Effector CD8-positive, alpha-beta T cell (primary cell): ENCODE data around the gene MAP2K4.

Experiments
- DNase-seq: peaks from one replicate; lab custom pipeline; 2025; lab: John Stamatoyannopoulos, UW

The MAP2K4 gene

DNA sequence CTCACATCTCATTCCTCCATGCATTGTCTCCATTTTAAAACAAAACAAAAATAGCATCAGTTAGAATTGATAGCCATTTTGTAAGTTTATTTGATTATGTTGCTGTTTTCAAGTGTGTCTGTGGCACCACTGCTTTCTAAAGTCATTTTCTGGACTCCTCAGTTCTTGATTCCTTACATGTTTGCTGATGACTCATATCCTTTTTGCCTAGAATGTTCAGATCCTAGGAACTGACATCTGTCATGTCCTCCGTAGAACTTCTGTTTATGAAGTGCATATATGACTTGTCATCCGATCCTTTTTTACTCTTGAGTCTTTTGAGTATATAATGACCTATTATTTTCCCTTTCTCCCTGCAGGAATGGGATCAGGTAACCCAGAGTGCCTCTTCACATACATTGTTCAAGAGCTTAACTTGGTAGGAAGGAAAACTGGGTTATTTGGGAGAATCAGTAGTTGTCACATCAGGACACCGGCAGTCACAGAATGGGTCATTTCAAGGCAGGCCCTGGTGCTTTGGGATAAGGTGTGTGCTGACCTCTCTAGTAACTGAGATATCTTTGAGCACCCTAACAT is 69.2 kb downstream of the MAP2K4 start:
- no peak for DNase-seq

DNA sequence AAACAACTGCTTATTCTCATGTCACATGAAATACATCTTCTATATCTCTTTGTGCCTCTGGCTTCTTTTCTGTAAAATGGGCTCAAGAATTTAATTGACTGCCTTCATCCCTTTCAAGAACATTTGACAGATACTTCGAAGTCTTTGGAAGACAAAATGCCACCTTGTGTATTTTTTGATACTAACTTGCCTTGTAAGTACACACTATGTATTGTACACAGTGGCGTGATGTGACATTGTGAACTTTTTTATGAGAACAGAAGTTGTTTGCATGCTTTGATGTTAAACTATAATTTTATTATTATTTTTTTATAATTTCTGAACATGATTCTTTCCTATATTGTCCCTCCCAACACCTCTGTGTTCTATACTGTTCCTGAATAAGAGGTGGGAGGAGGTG is 73.7 kb downstream of the MAP2K4 start:
- no peak for DNase-seq

DNA sequence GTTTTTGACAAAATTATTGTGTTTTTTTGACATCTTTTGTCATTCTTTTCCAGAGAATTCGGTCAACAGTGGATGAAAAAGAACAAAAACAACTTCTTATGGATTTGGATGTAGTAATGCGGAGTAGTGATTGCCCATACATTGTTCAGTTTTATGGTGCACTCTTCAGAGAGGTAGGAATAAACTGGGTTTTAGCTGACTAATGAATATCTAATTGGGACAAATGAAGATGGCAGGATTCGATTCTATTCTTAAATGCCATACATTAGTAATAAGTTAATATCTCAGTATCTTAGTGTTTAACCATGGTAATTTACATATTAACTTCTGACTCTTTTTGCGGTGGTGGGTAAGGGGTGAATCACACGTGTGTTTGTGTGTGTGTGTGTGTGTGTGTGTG is 74.8 kb downstream of the MAP2K4 start:
- DNase-seq, result no peak

DNA sequence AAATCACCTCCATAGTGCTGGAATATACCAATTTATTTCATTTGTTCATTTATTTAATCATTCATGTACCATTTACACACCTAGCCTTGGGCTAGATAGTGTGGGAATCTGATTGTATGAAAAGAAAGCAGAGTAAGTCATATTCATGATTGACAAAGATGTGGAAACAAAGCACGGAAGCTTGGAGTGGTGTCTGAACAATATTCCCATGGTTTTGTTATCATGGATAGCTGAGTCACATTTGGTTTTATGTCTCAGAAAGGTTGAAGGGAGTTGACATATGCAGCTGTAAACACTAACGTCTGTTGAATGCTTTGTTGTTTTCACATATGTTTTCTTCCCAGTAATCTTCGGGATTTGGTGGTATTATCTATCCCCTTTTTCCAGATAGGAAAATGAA is 76.6 kb downstream of the MAP2K4 start:
- no peak for DNase-seq

DNA sequence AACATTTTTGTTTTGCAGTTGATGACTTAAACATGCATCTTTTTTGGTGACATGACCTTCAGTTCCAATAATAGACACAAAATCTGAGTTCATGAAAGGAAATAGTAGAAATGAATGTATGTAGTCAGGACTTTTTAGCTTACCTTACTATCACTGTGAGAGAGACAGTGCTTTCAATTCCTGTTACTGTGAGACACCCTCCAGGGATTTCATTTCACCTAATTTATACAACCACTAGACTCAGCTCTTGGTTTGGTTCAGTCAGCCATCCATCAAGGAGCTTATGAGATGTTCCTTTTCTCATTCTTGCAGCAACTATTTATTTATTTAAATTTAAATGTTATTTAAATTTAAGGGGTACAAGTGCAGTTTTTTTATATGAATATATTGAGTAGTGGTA is 77.9 kb downstream of the MAP2K4 start:
- DNase-seq, result no peak

DNA sequence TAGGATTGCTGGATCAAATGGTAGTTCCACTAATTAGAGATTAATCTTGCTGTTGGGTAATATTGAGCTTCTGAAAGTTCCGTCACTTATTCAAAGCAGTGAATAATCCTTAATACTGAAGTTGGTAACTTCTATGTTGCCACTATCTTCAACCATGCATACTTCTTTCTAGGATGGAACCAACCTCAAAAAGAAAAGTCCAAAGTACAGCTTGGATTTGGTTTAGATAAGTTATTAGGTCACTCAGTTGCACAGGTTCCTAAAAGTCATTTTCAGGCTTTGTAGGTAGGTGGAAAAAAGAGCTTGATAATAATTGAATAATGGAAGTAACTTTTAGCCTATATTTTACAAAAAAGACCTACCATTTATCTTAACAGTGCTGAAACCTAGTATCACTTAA is 78.7 kb downstream of the MAP2K4 start:
- no peak for DNase-seq

DNA sequence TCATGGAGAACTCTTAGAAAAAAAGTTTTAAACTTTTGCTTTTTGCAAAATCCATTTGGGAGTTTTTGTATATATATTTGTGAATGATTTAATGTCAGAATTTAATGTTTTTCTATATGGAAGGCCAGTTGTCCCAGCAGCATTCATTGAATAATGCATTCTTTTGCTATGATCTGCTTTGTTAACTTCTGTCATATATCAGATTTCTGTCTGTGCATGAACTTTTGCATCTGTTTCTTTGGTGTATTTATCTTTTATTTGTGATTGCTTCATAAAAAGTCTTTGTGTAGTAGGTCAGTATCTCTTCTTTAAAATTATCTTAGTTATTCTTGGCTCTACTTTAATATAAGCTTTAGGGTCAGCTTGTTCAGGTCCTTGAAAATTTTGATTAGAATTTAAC is 84.2 kb downstream of the MAP2K4 start:
- no peak for DNase-seq

DNA sequence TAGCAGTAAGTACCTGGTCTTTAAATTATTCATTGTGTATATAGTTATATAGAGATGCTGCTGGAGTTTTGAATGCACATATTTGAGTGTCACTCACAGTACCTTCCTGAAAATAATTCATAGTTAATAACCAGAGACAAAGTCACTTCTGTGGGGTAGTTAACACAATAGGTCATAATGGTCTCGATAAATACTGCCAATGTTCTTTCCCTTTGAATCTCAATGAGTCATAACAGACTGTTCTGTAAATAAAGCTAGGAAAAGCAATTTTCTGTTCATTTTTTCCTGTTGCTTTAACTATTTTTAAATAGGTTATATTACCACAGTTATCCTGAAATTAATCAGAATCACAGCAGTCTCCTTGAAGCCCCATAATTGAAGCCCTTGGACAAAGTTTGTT is 87.2 kb downstream of the MAP2K4 start:
- DNase-seq, result no peak

DNA sequence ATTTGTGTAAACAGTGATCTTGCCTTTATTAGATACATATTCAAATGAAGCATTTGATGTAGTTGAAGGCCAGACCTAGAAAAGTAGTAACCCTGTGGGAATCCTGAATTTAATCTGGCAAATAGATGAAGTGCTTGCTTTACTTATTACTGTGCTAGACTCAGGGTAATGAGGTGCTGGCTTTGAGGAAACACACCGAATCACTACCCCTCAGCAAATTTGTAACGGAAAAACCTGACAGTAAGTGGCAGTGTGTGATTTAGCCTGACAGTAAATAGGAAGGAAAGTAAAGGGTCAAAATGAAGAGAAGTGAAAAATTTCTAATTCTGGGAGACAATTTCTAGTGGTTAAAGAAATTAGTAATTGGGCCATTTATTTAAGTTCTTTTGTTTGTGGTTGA is 90.2 kb downstream of the MAP2K4 start:
- DNase-seq, result no peak

DNA sequence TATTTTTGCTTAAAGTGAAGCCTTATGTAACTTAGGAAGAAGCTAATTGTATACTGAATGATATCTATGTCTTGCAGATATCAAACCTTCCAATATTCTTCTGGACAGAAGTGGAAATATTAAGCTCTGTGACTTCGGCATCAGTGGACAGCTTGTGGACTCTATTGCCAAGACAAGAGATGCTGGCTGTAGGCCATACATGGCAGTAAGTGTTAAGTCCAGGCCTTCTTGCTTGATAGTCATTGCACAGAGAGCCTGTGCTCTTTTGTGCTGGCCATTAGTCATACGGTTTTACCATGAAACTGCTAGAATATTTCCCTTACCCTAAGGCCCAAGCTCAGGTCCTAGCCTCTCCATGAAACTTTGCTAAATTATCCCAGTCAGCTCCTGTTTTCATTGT is 92.5 kb downstream of the MAP2K4 start:
- DNase-seq, result no peak

DNA sequence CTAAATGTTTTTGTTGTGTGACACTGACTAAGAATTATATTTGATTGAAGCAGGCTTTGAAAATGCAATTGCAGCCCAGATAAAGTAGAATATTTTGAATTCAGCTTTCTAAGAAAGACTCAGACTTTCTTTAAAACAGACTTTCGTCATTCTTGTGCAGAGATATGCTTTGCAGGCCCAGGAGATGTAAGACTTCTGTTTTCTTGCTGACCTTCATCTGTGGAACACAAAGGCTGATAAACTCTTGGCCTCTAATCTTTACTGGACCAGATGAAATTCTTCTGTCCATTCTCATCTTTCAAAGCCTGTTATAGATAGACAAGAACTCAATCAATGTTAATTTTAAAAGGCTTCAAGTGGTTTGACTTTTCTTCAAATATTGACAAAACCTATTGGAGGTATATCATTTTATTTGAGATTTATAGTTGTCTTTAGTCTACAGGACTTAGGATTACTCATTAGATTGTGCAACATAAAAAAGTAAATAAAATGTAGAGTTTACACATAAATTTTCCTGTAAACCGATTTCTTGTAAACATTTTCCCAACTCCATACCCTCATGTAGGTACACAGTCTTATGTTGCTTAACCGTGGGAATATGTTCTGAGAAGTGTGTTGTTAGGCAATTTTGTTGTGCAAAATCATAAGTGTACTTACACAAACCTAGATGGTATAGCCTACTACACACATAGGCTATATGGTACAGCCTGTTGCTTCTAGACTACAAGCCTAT is 94.2 kb downstream of the MAP2K4 start:
- DNase-seq, result no peak

DNA sequence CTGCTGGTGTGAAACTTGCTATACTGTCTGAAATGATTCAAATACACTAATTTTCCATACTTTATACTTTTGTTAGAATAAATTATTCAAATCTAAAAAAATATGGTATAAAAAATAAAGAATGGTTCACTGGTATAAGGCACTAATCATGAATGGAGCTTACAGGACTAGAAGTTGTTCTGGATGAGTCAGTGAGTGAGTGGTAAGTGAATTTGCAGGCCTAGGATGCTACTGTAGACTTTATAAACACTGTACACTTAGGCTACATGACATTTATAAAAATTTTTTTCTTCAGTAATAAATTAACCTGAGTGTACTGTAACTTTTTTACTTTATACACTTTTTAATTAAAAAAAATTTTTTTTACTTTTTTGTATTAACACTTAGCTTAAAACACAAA is 95.5 kb downstream of the MAP2K4 start:
- no peak for DNase-seq

DNA sequence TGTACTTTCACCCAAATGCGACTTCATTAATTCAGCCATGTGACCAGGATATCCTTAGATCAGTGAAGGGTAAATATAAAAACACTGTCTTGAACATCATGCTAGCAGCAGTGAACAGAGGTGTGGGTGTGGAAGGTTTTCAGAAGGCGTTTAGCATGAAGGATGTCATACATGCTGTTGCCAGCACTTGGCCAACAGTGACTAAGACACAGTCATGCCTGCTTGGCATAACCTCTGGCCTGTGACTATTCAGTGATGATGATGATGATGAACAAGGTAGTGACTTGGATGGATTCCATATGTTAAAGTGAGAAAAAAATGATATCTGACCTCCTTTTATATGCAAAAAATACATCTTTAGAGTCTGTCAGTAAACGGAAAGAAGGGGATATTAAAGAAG is 97.9 kb downstream of the MAP2K4 start:
- DNase-seq, result no peak

DNA sequence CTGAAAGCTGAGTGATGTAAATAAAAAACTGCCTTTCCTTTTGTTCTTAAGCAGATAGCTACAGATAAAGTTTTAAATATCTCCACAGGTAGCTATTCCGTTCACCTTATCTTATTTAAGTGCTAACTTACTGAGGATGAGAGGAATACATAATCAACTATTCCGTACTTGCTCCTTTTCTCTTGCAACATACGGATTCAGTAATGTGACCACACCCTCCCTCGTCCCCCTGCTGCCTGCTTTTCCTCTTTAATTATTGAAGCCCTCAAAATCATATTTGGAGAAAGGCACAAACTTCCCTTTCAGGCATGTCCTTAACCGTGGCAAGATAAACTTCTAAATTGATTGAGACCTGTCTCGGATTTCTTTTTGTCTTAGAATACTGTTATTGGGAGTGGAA is 101.4 kb downstream of the MAP2K4 start:
- no peak for DNase-seq

DNA sequence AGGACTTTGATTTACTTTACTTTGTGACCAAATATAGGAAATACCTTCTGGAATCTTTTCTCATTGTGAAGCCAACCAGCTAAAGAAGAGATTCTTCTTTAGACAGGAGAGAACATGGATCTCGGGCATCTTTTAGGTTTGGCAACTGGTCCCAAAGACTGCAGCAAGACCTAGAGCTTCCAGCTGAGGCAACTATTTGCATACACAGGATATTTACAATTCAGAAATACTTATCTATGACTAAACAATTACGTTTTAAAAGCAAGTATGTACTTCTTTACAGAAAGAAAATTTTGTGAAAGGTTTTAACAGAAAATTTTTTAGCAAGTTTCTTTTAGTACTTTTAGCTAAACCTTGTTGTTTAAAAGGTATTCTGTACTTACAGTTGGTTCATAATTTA is 106.5 kb downstream of the MAP2K4 start:
- DNase-seq, result no peak

DNA sequence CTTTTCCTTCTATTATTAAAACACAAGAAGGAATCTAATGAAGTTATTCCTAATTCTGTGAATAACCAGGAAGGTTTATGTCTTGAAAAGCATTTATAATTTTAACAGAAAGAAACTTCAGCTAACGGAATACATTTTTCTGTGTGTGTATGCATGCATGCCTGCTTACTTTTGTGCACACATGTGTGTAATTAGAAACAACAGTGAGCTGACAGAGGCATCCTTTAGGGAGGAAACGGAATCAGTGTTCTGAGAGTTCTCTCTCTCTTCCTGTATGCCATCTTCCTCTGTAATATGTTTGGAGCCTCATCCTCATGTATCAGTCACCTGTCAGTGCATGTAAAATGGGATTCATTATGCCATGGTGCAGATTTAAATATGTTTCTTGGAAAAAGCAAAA is 107.0 kb downstream of the MAP2K4 start:
- no peak for DNase-seq

DNA sequence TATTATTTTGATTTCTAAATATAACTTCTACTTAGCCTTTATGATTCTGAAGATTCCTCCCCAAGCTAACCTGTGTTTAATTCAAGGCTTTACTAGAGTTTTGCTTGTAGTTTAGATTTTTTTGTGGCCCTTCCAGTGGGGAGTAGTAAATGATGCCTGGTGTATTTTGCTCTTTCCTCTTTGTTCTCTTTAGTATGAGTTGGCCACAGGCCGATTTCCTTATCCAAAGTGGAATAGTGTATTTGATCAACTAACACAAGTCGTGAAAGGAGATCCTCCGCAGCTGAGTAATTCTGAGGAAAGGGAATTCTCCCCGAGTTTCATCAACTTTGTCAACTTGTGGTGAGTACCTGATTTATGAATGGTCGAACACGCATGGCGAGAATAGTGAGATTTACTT is 108.3 kb downstream of the MAP2K4 start:
- DNase-seq, result no peak

DNA sequence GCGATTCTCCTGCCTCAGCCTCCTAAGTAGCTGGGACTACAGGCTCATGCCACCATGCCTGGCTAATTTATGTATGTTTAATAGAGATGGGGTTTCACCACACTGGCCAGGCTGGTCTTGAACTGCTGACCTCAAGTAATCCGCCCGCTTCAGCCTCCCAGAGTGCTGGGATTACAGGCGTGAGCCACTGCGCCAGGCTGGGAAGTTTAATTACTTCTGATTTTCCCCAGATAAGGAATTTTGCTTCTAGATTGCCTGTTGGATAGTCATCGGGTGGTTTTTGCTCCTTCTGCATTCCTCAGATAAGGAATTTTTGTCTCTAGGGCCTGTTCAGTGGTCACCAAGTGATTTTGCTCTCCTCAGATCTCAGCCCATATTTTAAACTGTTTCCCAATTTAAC is 112.5 kb downstream of the MAP2K4 start:
- no peak for DNase-seq

DNA sequence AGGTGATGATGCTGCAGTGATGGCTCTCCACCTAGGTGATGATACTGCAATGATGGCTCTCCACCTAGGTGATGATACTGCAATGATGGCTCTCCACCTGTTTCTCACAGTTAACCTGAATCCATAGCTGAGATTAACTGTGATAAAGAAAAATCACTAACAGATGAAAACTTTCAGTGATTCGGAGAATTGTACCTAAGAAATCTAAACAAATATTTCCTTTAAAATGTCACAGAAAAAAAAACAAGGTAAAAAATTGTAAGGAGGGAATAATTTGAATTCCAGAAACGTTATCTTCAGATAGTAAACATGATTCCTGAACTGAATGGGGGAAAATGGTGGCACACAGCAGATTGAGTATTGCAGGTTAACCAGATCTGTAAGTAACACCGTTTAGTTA is 113.4 kb downstream of the MAP2K4 start:
- DNase-seq, result no peak

DNA sequence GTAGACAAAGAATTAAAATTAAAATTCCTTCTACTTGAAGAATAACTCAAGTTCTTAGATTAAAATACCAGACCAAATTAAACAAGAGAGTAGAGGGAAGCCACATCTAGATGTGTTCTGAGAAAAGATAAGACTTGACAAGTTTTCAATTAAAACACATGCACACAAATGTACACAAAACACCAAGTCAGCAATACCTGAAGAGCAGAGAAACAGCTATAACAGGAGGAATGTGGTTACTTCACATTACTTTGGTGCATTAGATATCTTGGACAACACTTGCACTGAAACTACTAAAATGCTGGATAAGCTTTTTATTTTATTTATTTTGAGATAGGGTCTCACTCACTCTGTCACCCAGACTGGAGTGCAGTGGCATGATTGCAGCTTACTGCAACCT is 113.9 kb downstream of the MAP2K4 start:
- no peak for DNase-seq

DNA sequence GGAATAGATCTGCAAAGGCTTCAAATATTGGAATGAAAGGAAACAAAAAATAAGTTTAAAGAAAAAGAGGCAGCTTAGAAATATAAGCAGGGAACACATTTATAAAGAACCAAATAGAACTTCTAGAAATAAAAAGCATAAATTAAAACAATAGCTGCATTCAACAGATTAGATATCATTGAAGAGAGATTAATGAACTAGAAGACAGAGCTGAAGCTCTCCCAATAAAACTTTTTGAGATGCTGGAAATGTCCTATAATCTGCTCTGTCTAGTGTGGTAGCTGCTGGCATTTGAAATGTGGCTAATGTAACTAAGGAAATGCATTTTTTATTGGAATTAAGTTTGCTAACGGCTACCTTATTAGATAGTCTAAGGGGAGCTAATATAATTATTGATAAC is 115.6 kb downstream of the MAP2K4 start:
- no peak for DNase-seq

DNA sequence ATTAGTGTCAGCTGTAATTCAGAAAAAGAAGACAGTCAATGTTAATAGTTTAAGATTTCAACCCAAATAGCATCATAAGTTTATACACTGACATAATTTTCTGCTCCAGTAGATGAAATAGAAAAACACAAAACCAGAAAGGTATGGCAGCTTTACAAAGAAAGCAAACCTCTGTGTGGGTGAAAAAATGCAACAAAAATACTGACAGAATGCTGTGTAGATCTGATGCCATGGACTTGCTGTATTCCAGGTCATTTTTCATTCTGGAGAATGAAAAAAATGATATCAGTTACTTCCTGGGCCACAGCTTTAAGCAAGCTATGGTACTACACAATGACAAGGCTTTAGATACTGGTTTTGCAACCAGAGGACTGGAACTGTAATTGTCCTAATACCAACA is 116.0 kb downstream of the MAP2K4 start:
- no peak for DNase-seq

DNA sequence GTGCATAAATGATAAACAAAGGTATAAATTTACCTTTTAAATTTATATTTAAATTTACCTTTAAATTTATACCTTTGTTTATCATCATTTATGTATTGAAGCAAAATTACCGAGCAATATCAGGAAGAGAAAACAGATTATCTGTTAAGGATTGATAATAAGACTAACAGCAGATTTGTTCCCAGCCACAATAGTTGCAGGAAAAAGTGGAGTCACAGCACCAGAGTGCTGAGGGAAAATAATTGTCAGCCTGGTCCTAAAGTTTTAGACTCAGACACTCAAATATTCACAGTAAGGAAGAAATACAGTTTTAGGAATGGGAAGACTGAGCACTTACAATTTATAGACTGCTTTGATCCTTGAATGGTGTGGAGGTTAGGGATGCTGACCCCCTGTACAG is 117.2 kb downstream of the MAP2K4 start:
- no peak for DNase-seq

DNA sequence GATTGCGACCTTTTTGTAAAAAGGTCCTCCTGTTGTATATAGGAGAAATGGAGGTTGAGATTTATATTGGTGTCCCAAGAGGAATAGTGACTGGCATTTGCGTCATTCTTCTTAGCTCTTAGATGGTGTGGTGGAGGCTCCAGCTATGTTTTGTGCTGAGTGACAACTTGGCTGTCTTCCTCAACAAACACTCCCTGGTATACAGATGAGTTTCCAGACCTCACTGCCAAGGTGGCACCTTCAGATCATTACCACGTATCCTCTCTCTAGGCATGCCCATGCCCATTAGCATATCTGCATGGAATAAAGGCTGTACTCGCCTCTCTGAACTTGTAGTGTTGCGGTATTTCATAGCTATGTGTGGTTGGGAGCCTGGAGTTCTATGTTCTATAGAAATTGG is 120.0 kb downstream of the MAP2K4 start:
- DNase-seq, result no peak
